MM.1S (cell line): ENCODE measurements around the gene RTL5.
A peak's percentile ranks its signal among the peaks of the same experiment; 100 is the strongest.

Experiments
- DNase-seq: peaks from one replicate; pipeline ENCODE4 v3.0.0-alpha.2; 2015
- H2AFZ ChIP-seq: fragments of 300-600 bp; sonication (generic); 2 replicates; pipeline ENCODE4 v1.6.0; 2016; ENCODE audit warnings: antibody characterized with exemption, low read length
- H3F3A ChIP-seq: fragments of 300-600 bp; sonication (generic); 2 replicates; pipeline ENCODE4 v1.6.1; 2016; ENCODE audit warnings: mild to moderate bottlenecking, antibody characterized with exemption, low read length, moderate library complexity, mixed read lengths; ENCODE audit not compliant: insufficient read depth
- H3K27ac ChIP-seq: fragments of 300-600 bp; sonication (generic); 2 replicates; pipeline ENCODE4 v1.5.1; 2016; ENCODE audit warnings: mild to moderate bottlenecking, low read length
- H3K27me3 ChIP-seq: fragments of 300-600 bp; sonication (generic); replicated peaks from 2 replicates; pipeline ENCODE4 v1.6.0; 2016; ENCODE audit warnings: low read length; ENCODE audit not compliant: insufficient read depth
- H3K36me3 ChIP-seq: fragments of 300-600 bp; sonication (generic); replicated peaks from 2 replicates; pipeline ENCODE4 v1.6.1; 2016; ENCODE audit warnings: mild to moderate bottlenecking, low read length, mixed read lengths; ENCODE audit not compliant: insufficient read depth
- H3K4me1 ChIP-seq: fragments of 300-600 bp; sonication (generic); 2 replicates; pipeline ENCODE4 v1.6.1; 2016; ENCODE audit warnings: low read length, mixed read lengths
- H3K4me2 ChIP-seq: fragments of 300-600 bp; sonication (generic); 2 replicates; pipeline ENCODE4 v1.6.0; 2016; ENCODE audit warnings: low read depth, low read length
- H3K4me3 ChIP-seq: fragments of 300-600 bp; sonication (generic); 2 replicates; pipeline ENCODE4 v1.5.1; 2016; ENCODE audit warnings: low read length, mixed read lengths
- H3K79me2 ChIP-seq: fragments of 300-600 bp; sonication (generic); 2 replicates; pipeline ENCODE4 v1.6.1; 2016; ENCODE audit warnings: mixed run types, low read length, mixed read lengths
- H3K9ac ChIP-seq: fragments of 300-600 bp; sonication (generic); 2 replicates; pipeline ENCODE4 v1.6.1; 2016; ENCODE audit warnings: low read length, mixed read lengths
- H3K9me2 ChIP-seq: fragments of 300-600 bp; sonication (generic); replicated peaks from 2 replicates; pipeline ENCODE4 v1.6.1; 2016; ENCODE audit warnings: mild to moderate bottlenecking, low read length, mixed read lengths; ENCODE audit not compliant: insufficient read depth
- H3K9me3 ChIP-seq: fragments of 300-600 bp; sonication (generic); replicated peaks from 2 replicates; pipeline ENCODE4 v1.6.1; 2016; ENCODE audit warnings: mild to moderate bottlenecking, low read length, mixed read lengths; ENCODE audit not compliant: insufficient read depth
- H4K20me1 ChIP-seq: fragments of 300-600 bp; sonication (generic); 2 replicates; pipeline ENCODE4 v1.6.1; 2016; ENCODE audit warnings: mild to moderate bottlenecking, low read length, moderate library complexity, mixed read lengths; ENCODE audit not compliant: insufficient read depth
- EZH2 ChIP-seq: fragments of 300-600 bp; sonication (generic); optimal IDR thresholded peaks from 2 replicates; pipeline ENCODE3; 2017; ENCODE audit warnings: low read depth, mild to moderate bottlenecking, antibody characterized with exemption, low read length, mixed read lengths
- EZH2phosphoT487 ChIP-seq: fragments of 300-600 bp; sonication (generic); IDR thresholded peaks from 2 replicates; pipeline ENCODE4 v1.6.1; 2018; ENCODE audit warnings: antibody characterized with exemption, low read length
- TF ChIP-seq, protein P1 (sequence below): fragments of 300-600 bp; sonication (generic); IDR thresholded peaks from 2 replicates; pipeline ENCODE4 v1.5.1; 2016; ENCODE audit warnings: antibody characterized with exemption, low read length, mixed read lengths

RTL5 gene

GRCh38 chrX:72130156-72130761 is 1.5 kb downstream of the RTL5 start:
- no peak for DNase-seq
- Histone ChIP-seq H3K4me2 (no peak overlapping the region), H3K4me3 (no peak overlapping the region), H3K9ac (no peak overlapping the region), H2AFZ (no peak overlapping the region), H3K36me3 (no peaks in the 10 kb centered on the region), H4K20me1 (no peaks in the 10 kb centered on the region), H3K4me1 (0 out of 2 replicates have a peak, but pooled peaks cover 10% of the 10 kb centered on the region), H3K27me3 (no peaks in the 10 kb centered on the region), H3K9me3 (no peaks in the 10 kb centered on the region), H3K9me2 (no peaks in the 10 kb centered on the region), H3K79me2 (no peaks in the 10 kb centered on the region), H3K27ac (no peak overlapping the region), H3F3A (no peaks in the 10 kb centered on the region)
- TF ChIP-seq, protein P1, sequence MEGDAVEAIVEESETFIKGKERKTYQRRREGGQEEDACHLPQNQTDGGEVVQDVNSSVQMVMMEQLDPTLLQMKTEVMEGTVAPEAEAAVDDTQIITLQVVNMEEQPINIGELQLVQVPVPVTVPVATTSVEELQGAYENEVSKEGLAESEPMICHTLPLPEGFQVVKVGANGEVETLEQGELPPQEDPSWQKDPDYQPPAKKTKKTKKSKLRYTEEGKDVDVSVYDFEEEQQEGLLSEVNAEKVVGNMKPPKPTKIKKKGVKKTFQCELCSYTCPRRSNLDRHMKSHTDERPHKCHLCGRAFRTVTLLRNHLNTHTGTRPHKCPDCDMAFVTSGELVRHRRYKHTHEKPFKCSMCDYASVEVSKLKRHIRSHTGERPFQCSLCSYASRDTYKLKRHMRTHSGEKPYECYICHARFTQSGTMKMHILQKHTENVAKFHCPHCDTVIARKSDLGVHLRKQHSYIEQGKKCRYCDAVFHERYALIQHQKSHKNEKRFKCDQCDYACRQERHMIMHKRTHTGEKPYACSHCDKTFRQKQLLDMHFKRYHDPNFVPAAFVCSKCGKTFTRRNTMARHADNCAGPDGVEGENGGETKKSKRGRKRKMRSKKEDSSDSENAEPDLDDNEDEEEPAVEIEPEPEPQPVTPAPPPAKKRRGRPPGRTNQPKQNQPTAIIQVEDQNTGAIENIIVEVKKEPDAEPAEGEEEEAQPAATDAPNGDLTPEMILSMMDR: no peak
- TF ChIP-seq EZH2phosphoT487: no peak
- TF ChIP-seq EZH2: no peak

GRCh38 chrX:72129661-72130060 is 2.1 kb downstream of the RTL5 start:
- no peak for DNase-seq

DNA sequence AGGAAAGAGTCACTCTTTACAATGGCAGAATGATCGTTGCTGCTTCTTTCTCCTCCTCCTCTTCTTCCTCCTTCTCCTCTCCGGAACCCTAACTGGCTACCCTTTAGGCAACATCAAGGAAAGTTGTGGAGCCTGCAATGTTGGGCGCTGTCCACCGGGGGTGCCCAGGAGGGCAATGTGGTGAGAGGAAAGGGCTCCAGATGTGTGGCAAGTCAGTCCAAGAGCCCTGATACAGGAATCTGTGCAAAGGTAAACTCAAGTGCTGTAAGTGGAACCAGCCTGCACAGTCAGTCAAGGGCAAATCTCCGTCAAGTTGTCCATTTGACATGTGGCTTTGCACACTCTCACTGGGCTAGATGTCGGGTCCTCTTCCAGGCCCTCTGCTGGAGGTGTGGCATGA is 2.8 kb downstream of the RTL5 start:
- TF ChIP-seq, protein P1: peak; percentile 47
- no peak for TF ChIP-seq EZH2phosphoT487
- no peaks in the 10 kb centered on the region for H3K9me3 ChIP-seq
- H3K36me3 ChIP-seq: no peaks in the 10 kb centered on the region
- H3K79me2 ChIP-seq: no peaks in the 10 kb centered on the region
- no peak for DNase-seq
- no peak overlapping the region for H3K9ac ChIP-seq
- H3K27me3 ChIP-seq: no peaks in the 10 kb centered on the region
- H3K9me2 ChIP-seq: no peaks in the 10 kb centered on the region
- H3F3A ChIP-seq: no peaks in the 10 kb centered on the region
- H2AFZ ChIP-seq: no peak overlapping the region
- H3K4me3 ChIP-seq: no peak overlapping the region
- no peaks in the 10 kb centered on the region for H4K20me1 ChIP-seq
- no peak overlapping the region for H3K4me2 ChIP-seq
- no peak overlapping the region for H3K27ac ChIP-seq
- H3K4me1 ChIP-seq: 0 out of 2 replicates have a peak, but pooled peaks cover 10% of the 10 kb centered on the region

More at GRCh38 chrX:72129661-72130060, 2.1 kb downstream of the RTL5 start:
- TF ChIP-seq EZH2 (no peak), EZH2phosphoT487 (no peak)
- TF ChIP-seq, protein P1: no peak
- Histone ChIP-seq H3K79me2 (no peaks in the 10 kb centered on the region), H2AFZ (no peak overlapping the region), H3K9me2 (no peaks in the 10 kb centered on the region), H3K27ac (no peak overlapping the region), H3K4me3 (no peak overlapping the region), H3K4me2 (no peak overlapping the region), H3K4me1 (0 out of 2 replicates have a peak, but pooled peaks cover 10% of the 10 kb centered on the region), H3K27me3 (no peaks in the 10 kb centered on the region), H3K9ac (no peak overlapping the region), H3K9me3 (no peaks in the 10 kb centered on the region), H4K20me1 (no peaks in the 10 kb centered on the region), H3K36me3 (no peaks in the 10 kb centered on the region), H3F3A (no peaks in the 10 kb centered on the region)
